ENCODE results near the gene RHOB.

DNA sequence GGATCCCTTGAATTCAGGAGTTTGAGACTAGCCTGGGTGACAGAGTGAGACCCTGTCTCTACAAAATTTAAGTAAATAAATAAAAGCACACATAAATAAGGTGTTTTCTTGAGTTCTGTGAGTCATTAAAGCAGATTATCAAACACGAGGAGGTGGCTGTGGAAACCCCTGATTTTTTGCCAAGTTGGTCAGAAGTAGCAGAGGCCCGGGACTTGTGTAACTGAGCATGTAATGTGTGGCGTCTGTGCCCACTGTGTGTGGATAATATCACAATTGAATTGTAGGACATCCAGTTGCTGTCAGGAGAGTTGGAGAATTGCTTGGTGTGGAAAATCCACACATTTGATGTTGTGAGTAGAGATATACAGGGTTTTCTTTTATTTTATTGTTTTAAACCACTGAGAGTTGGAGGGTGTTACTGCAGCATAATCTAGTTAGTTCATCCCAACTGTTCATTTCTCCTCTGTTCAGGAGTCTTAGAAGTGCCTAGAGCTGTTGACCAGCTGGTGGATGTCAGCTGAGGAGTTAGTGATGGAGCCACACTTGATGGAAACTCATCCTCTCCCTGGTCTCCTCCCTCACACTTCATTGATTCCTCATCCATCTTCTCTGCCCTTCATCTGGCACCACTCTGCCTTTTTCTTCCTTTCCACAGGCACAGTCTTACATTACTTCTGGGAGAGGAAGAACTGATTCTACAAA, 45.9 kb upstream of the RHOB start:
- TF ChIP-seq MYC (IDR thresholded peaks at IDR 0.05; ENCODE audit: low read depth, low read length) (no peak), CTCF (IDR thresholded peaks at IDR 0.05; ENCODE audit: low read depth, low read length) (no peak), POLR2A (IDR thresholded peaks at IDR 0.05; ENCODE audit: extremely low read depth, insufficient read length) (no peak)
- TF ChIP-seq, protein P1, sequence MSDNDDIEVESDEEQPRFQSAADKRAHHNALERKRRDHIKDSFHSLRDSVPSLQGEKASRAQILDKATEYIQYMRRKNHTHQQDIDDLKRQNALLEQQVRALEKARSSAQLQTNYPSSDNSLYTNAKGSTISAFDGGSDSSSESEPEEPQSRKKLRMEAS (IDR thresholded peaks at IDR 0.05; ENCODE audit: low read depth, low read length) = no peak
